Upper lobe of left lung (tissue), 4 donors: ENCODE results near the gene C16orf95.

Experiments used
- POLR2A ChIP-seq, 4 donors: fragments of 450-650 bp; IDR thresholded peaks; one replicate each; pipeline ENCODE4 v1.5.1; 2016 to 2017; ENCODE audit warnings: antibody characterized with exemption in 4 of 4, mild to moderate bottlenecking in 2 of 4
- POLR2AphosphoS5 ChIP-seq, 2 donors: sonication (generic); formaldehyde crosslinking; IDR thresholded peaks; one replicate each; pipeline ENCODE4 v1.5.1; 2017; ENCODE audit warnings: antibody characterized with exemption in 2 of 2
- TF ChIP-seq, protein P1 (sequence below), 6 experiments: fragments of 450-650 bp in 4 of 6; fragments of 200-600 bp in 2 of 6; sonication (generic) in 2 of 6; IDR thresholded peaks; one replicate each; pipeline ENCODE4 v1.5.1; 2016 to 2019; ENCODE audit warnings: antibody characterized with exemption in 6 of 6

DNA sequence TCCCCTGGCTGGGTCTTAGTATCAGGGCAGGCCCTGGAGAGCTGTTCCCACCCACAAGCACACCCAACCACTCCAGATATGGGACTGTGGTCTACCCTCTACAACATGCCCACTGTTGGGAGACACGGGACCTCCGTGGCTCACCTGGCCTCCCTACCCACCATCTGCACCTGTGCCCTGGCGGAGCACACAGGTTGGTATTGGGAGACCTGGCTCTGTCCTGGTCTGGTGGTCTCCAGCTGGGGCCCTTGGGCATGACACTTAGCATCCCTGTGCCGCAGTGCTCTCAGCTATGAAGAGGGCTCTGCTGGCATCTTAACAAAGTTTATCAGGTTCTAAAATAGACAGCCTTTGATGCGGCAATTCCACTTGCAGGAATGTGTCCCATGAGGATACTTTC lies 5.8 kb downstream of the C16orf95 start:
- TF ChIP-seq, protein P1, sequence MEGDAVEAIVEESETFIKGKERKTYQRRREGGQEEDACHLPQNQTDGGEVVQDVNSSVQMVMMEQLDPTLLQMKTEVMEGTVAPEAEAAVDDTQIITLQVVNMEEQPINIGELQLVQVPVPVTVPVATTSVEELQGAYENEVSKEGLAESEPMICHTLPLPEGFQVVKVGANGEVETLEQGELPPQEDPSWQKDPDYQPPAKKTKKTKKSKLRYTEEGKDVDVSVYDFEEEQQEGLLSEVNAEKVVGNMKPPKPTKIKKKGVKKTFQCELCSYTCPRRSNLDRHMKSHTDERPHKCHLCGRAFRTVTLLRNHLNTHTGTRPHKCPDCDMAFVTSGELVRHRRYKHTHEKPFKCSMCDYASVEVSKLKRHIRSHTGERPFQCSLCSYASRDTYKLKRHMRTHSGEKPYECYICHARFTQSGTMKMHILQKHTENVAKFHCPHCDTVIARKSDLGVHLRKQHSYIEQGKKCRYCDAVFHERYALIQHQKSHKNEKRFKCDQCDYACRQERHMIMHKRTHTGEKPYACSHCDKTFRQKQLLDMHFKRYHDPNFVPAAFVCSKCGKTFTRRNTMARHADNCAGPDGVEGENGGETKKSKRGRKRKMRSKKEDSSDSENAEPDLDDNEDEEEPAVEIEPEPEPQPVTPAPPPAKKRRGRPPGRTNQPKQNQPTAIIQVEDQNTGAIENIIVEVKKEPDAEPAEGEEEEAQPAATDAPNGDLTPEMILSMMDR (IDR thresholded peaks at IDR 0.05), result no peak
- TF ChIP-seq POLR2AphosphoS5 (IDR thresholded peaks at IDR 0.05) (no peak), POLR2A (IDR thresholded peaks at IDR 0.05) (no peak)
